IMR-90 (cell line): ENCODE data around the gene ASAP2. TPM values are rescaled to one million over a fixed set of nuclear protein-coding genes. Genes with fewer than 3 reads are reported as not detected.

Source experiments
- ATAC-seq: fragments of 200-7000 bp; cut with Tn5 transposase; 2 replicates; pipeline ENCODE4 v1.9.1; 2020; ENCODE audit warnings: low read depth, mild to moderate bottlenecking, moderate library complexity
- BruUV-seq: library from RNA; stranded (reverse); fragments of 400-500 nt; replicated peaks from 2 replicates; lab custom pipeline; 2021; lab: Mats Ljungman, UMichigan
- CTCF ChIA-PET: fragments of 300-600 bp; formaldehyde crosslinking; extraction: SDS; loops from one replicate; lab custom pipeline; 2021; ENCODE audit warnings: antibody characterized with exemption; lab: Yijun Ruan, JAX
- POLR2A ChIA-PET: fragments of 300-600 bp; sonication (Branson Sonifier 250); formaldehyde crosslinking; loops from one replicate; lab custom pipeline; 2022; ENCODE audit warnings: antibody characterized with exemption; ENCODE audit not compliant: unreplicated experiment; lab: Charles Lee
- DNase-seq: peaks from one replicate; pipeline ENCODE4 v3.0.0; 2013
- H2AFZ ChIP-seq: replicated peaks from 2 replicates; pipeline ENCODE3; 2013; ENCODE audit warnings: low read length, mild to moderate bottlenecking; ENCODE audit not compliant: poor library complexity
- H2AK5ac ChIP-seq: 2 replicates; pipeline ENCODE4 v1.6.1; 2013; ENCODE audit warnings: low read depth, low read length, inconsistent platforms
- H2AK9ac ChIP-seq: replicated peaks from 2 replicates; pipeline ENCODE3; 2013; ENCODE audit warnings: mild to moderate bottlenecking, low read depth, low read length, moderate library complexity; ENCODE audit not compliant: poor library complexity
- H2BK120ac ChIP-seq: 2 replicates; pipeline ENCODE4 v1.6.1; 2013; ENCODE audit warnings: low read depth, low read length, inconsistent platforms
- H2BK15ac ChIP-seq: 3 replicates; pipeline ENCODE4 v1.6.1; 2013; ENCODE audit warnings: low read depth, low read length, inconsistent platforms
- H2BK20ac ChIP-seq: 2 replicates; pipeline ENCODE4 v1.6.1; 2013; ENCODE audit warnings: low read depth, mild to moderate bottlenecking, inconsistent platforms, low read length, moderate library complexity
- H2BK5ac ChIP-seq: 2 replicates; pipeline ENCODE4 v1.6.1; 2013; ENCODE audit warnings: mild to moderate bottlenecking, low read depth, low read length, inconsistent platforms; ENCODE audit not compliant: poor library complexity, severe bottlenecking
- H3K14ac ChIP-seq: replicated peaks from 2 replicates; pipeline ENCODE4 v1.6.1; 2013; ENCODE audit warnings: low read depth, low read length, inconsistent platforms
- H3K18ac ChIP-seq: 2 replicates; pipeline ENCODE4 v1.6.1; 2013; ENCODE audit warnings: low read depth, low read length, control low read depth
- H3K23ac ChIP-seq: 2 replicates; pipeline ENCODE4 v1.6.1; 2013; ENCODE audit warnings: low read depth, low read length, inconsistent platforms
- H3K27ac ChIP-seq: 2 replicates; pipeline ENCODE4 v1.5.1; 2013; ENCODE audit warnings: mild to moderate bottlenecking, control low read depth, low read length; ENCODE audit not compliant: insufficient read depth
- H3K27me3 ChIP-seq: 2 replicates; pipeline ENCODE4 v1.6.1; 2013; ENCODE audit warnings: low read length; ENCODE audit not compliant: control insufficient read depth, insufficient read depth
- H3K36me3 ChIP-seq: 2 replicates; pipeline ENCODE4 v1.6.1; 2013; ENCODE audit warnings: low read length, mixed read lengths; ENCODE audit not compliant: control insufficient read depth, insufficient read depth
- H3K4ac ChIP-seq: 2 replicates; pipeline ENCODE4 v1.6.1; 2013; ENCODE audit warnings: low read depth, low read length, inconsistent platforms
- H3K4me1 ChIP-seq: 2 replicates; pipeline ENCODE4 v1.6.1; 2013; ENCODE audit warnings: low read length, mixed read lengths; ENCODE audit not compliant: control insufficient read depth, insufficient read depth
- H3K4me2 ChIP-seq: 2 replicates; pipeline ENCODE4 v1.6.1; 2013; ENCODE audit warnings: low read depth, mild to moderate bottlenecking, control low read depth, low read length, moderate library complexity
- H3K4me3 ChIP-seq: 2 replicates; pipeline ENCODE4 v1.5.1; 2013; ENCODE audit warnings: low read depth, mild to moderate bottlenecking, control low read depth, low read length, moderate library complexity; ENCODE audit not compliant: insufficient read depth
- H3K56ac ChIP-seq: 2 replicates; pipeline ENCODE4 v1.6.1; 2013; ENCODE audit warnings: low read length, inconsistent platforms; ENCODE audit not compliant: insufficient read depth; ENCODE audit errors: extremely low read depth
- H3K79me1 ChIP-seq, 2 experiments: 2 replicates each; pipeline ENCODE4 v1.6.1; 2013; ENCODE audit warnings: low read length in 2 of 2, inconsistent platforms in 1 of 2, low read depth in 1 of 2
- H3K9ac ChIP-seq: 2 replicates; pipeline ENCODE4 v1.6.1; 2013; ENCODE audit warnings: low read depth, low read length, control low read depth
- H3K9me1 ChIP-seq: 2 replicates; pipeline ENCODE4 v1.6.1; 2013; ENCODE audit warnings: low read length, inconsistent platforms; ENCODE audit not compliant: insufficient read depth
- H3K9me3 ChIP-seq: 2 replicates; pipeline ENCODE4 v1.6.1; 2013; ENCODE audit warnings: low read length; ENCODE audit not compliant: control insufficient read depth, insufficient read depth
- H4K20me1 ChIP-seq: 2 replicates; pipeline ENCODE4 v1.6.1; 2013; ENCODE audit warnings: low read length, inconsistent platforms; ENCODE audit not compliant: insufficient read depth
- H4K5ac ChIP-seq: 2 replicates; pipeline ENCODE4 v1.6.1; 2013; ENCODE audit warnings: mild to moderate bottlenecking, low read depth, low read length, control low read depth
- H4K8ac ChIP-seq, 2 experiments: 2 replicates each; pipeline ENCODE4 v1.6.1; 2013; ENCODE audit warnings: low read depth in 2 of 2, low read length in 2 of 2, control low read depth in 1 of 2, inconsistent platforms in 1 of 2
- H4K91ac ChIP-seq: 2 replicates; pipeline ENCODE4 v1.6.1; 2013; ENCODE audit warnings: low read depth, low read length, inconsistent platforms; ENCODE audit not compliant: insufficient read depth
- BHLHE40 ChIP-seq: fragments of 150-350 bp; IDR thresholded peaks from 2 replicates; pipeline ENCODE4 v1.6.1; 2016; ENCODE audit warnings: mild to moderate bottlenecking, low read depth, low read length
- CEBPB ChIP-seq: IDR thresholded peaks from 2 replicates; pipeline ENCODE4 v1.6.1; 2012; ENCODE audit warnings: low read depth, low read length, improper control_type of control experiment
- CHD1 ChIP-seq: IDR thresholded peaks from 2 replicates; pipeline ENCODE4 v1.6.1; 2012; ENCODE audit warnings: low read depth, low read length, improper control_type of control experiment
- CTCF ChIP-seq: conservative IDR thresholded peaks from 2 replicates; pipeline ENCODE4 v1.5.1; 2012; ENCODE audit warnings: mild to moderate bottlenecking, low read depth, low read length, improper control_type of control experiment
- ELK1 ChIP-seq: fragments of 150-350 bp; IDR thresholded peaks from 2 replicates; pipeline ENCODE4 v1.6.1; 2016; ENCODE audit warnings: low read depth, mild to moderate bottlenecking, low read length, moderate library complexity, borderline replicate concordance
- FOS ChIP-seq: fragments of 150-350 bp; IDR thresholded peaks from 2 replicates; pipeline ENCODE4 v1.6.1; 2016; ENCODE audit warnings: low read depth, low read length
- MAFK ChIP-seq: IDR thresholded peaks from 2 replicates; pipeline ENCODE4 v1.6.1; 2012; ENCODE audit warnings: low read depth, low read length, improper control_type of control experiment
- NFE2L2 ChIP-seq: fragments of 150-350 bp; IDR thresholded peaks from 2 replicates; pipeline ENCODE4 v1.6.1; 2016; ENCODE audit warnings: low read depth, mild to moderate bottlenecking, low read length
- POLR2A ChIP-seq: IDR thresholded peaks from 2 replicates; pipeline ENCODE4 v1.6.1; 2012; ENCODE audit warnings: mild to moderate bottlenecking, low read depth, low read length
- RAD21 ChIP-seq: IDR thresholded peaks from 2 replicates; pipeline ENCODE4 v1.6.1; 2012; ENCODE audit warnings: low read length, improper control_type of control experiment
- RCOR1 ChIP-seq: IDR thresholded peaks from 2 replicates; pipeline ENCODE4 v1.6.1; 2012; ENCODE audit warnings: mild to moderate bottlenecking, low read length, improper control_type of control experiment; ENCODE audit not compliant: insufficient replicate concordance
- RFX5 ChIP-seq: IDR thresholded peaks from 2 replicates; pipeline ENCODE4 v1.8.0; 2012; ENCODE audit warnings: low read depth, mild to moderate bottlenecking, low read length, moderate library complexity
- SMC3 ChIP-seq: fragments of 150-350 bp; IDR thresholded peaks from 2 replicates; pipeline ENCODE4 v1.6.1; 2016; ENCODE audit warnings: low read depth, mild to moderate bottlenecking, antibody characterized with exemption, low read length, moderate library complexity
- USF2 ChIP-seq: fragments of 150-350 bp; IDR thresholded peaks from 2 replicates; pipeline ENCODE4 v1.6.1; 2017; ENCODE audit warnings: mild to moderate bottlenecking, antibody characterized with exemption, low read length, low read depth
- WGBS, 2 experiments: methylation state at CpG; one replicate each; pipeline versions ENCODE4 v1.1.5 to v1.1.7; 2013; ENCODE audit warnings: missing lambda C conversion rate in 2 of 2; ENCODE audit not compliant: insufficient read length in 1 of 2; ENCODE audit errors: extremely low coverage in 2 of 2; 5-methylcytosine and 5-hydroxymethylcytosine counted together
- dilution Hi-C: fragments of 300-500 bp; cut with HindIII; formaldehyde crosslinking; loops from one replicate; pipeline ENCODE4 v1.14.3; 2018; ENCODE audit warnings: low sequenced_read_pairs; ENCODE audit not compliant: unreplicated experiment
- in situ Hi-C: fragments of 300-500 bp; cut with MboI; formaldehyde crosslinking; loops from 3 replicates; pipeline ENCODE4 v1.14.3; 2019; ENCODE audit warnings: low sequenced_read_pairs, inconsistent platforms, mixed read lengths
- intact Hi-C: fragments of 100-400 bp; cut with micrococcal nuclease; formaldehyde crosslinking; loops from 2 replicates; pipeline ENCODE4 v1.10.0; 2022
- polyA plus RNA-seq, 3 experiments: library from polyadenylated mRNA; depleted of rRNA; stranded (reverse); fragments of >200 nt; gene quantifications; 2 replicates each; pipeline ENCODE4 v1.2.3, GENCODE V29; 2012; ENCODE audit warnings: low replicate concordance in 1 of 3
- total RNA-seq: library from RNA; depleted of rRNA; stranded (reverse); fragments of >200 nt; gene quantifications from 2 replicates; pipeline ENCODE4 v1.2.3, GENCODE V29; 2012

ASAP2 gene
- total and polyA plus RNA-seq, 2 of the 4 experiments (the other 2 are of a cell fraction), result 19.7 to 28.1 TPM

- dilution Hi-C loops (no loop called here), intact Hi-C loops (no loop called here), in situ Hi-C loops (no loop called here)
- Histone ChIP-seq H3K4ac (peak overlapping the region; percentile 68), H4K8ac (peak overlapping the region in 1 of 2 experiments; percentile 46; a peak in 1 of 4 replicates), H3K14ac (no peak overlapping the region; the same call in 1 of the 2 replicates), H3K9me1 (peaks cover 19% of the 10 kb centered on the region), H3K23ac (no peak overlapping the region), H3K18ac (peak overlapping the region; percentile 58), H3K56ac (no peak overlapping the region), H3K27ac (no peak overlapping the region), H2BK20ac (peak overlapping the region; percentile 33), H2BK15ac (peak overlapping the region; percentile 44; the same call in 1 of the 3 replicates), H3K27me3 (no peaks in the 10 kb centered on the region), H2BK5ac (peak overlapping the region; percentile 15), H3K79me1 (0 out of 4 replicates have a peak, but pooled peaks cover 0 to 3% of the 10 kb centered on the region in 2 experiments), H2AK5ac (peak overlapping the region; percentile 81), H3K9ac (no peak overlapping the region), H2BK120ac (peak overlapping the region; percentile 79), H2AK9ac (no peak overlapping the region), H3K9me3 (no peaks in the 10 kb centered on the region), H4K91ac (no peak overlapping the region), H2AFZ (no peak overlapping the region), H3K4me1 (peaks cover 25% of the 10 kb centered on the region), H3K36me3 (no peaks in the 10 kb centered on the region), H3K4me3 (no peak overlapping the region), H4K5ac (peak overlapping the region; percentile 30), H3K4me2 (no peak overlapping the region), H4K20me1 (no peaks in the 10 kb centered on the region)
- DNase-seq (no peak), ATAC-seq (no peak)
- WGBS, 2 experiments, result 100% methylated on average over 1 of the region's 4 CpGs; no CpG with 5 or more reads in 1 of the 2 experiments
- ChIA-PET CTCF (interaction anchor here (0.6 to 1.2 kb wide), 3 partner anchors 116 to 1442 kb away, joined by 3 to 7 read pairs (median 4); no protein-coding TSS in a partner anchor), POLR2A (no interaction called here)
- no peak for TF ChIP-seq ELK1
- TF ChIP-seq BHLHE40, result no peak
- no peak for TF ChIP-seq RAD21
- no peak for TF ChIP-seq MAFK
- no peak for TF ChIP-seq POLR2A
- TF ChIP-seq CTCF, result no peak
- TF ChIP-seq SMC3, result no peak
- TF ChIP-seq NFE2L2, result no peak
- TF ChIP-seq FOS, result no peak
- TF ChIP-seq RFX5, result no peak
- no peak for TF ChIP-seq USF2
- TF ChIP-seq RCOR1, result no peak
- no peak for TF ChIP-seq CHD1
- TF ChIP-seq CEBPB, result no peak
- no TSS peak for BruUV-seq
These were observed 42.5 kb upstream of the ASAP2 start for GRCh38 chr2:9164112-9164608.
